Measurements from ENCODE around the gene KCTD12. TPM values are rescaled to one million over a fixed set of nuclear protein-coding genes. Genes with fewer than 3 reads are reported as not detected.

The KCTD12 gene
- polyA plus RNA-seq, 3 donors: 30.9 to 67.1 (median 31.2) TPM

DNA sequence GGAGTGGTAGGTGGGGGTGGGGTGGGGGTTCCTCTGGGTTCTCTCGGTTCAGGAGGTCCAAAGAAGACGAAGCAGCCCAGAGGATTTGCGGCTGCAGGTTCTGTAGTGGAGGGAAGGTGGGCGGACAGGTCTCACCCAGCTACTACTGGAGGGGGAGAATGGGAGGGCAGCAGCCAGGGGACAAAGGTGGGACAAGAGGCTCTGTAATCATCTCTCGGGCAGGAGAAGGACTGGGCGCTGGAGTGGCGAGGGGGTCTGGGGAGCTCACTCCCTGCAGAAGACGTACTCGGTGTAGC lies 1.4 kb downstream of the KCTD12 start:
- H3K4me1 Mint-ChIP-seq: peaks cover 39% of the 10 kb centered on the region
- H3K79me2 ChIP-seq (ENCODE audit: insufficient read depth, low read length): peaks cover 60% of the 10 kb centered on the region
- H3K4me3 Mint-ChIP-seq: peak overlapping the region; percentile 98 to 99
- intact Hi-C loops (cut with micrococcal nuclease): loop anchor here (5.0 to 10.0 kb wide), 8 partner anchors 33 to 440 kb away; partner anchors contain the start of genes CLN5 (in 2 of the 2) and MYCBP2 (in 1 of the 2)
- H3K27ac ChIP-seq (ENCODE audit: low read depth in 1 of 2, low read length in 2 of 2): peak overlapping the region; percentile 96
- peak overlapping the region; percentile 75 for H2AFZ ChIP-seq (ENCODE audit: insufficient read depth, low read depth, low read length, poor library complexity, severe bottlenecking)
- H3K27ac Mint-ChIP-seq: peak overlapping the region; percentile 96 to 99 (median 97)
- TF ChIP-seq, protein P1, sequence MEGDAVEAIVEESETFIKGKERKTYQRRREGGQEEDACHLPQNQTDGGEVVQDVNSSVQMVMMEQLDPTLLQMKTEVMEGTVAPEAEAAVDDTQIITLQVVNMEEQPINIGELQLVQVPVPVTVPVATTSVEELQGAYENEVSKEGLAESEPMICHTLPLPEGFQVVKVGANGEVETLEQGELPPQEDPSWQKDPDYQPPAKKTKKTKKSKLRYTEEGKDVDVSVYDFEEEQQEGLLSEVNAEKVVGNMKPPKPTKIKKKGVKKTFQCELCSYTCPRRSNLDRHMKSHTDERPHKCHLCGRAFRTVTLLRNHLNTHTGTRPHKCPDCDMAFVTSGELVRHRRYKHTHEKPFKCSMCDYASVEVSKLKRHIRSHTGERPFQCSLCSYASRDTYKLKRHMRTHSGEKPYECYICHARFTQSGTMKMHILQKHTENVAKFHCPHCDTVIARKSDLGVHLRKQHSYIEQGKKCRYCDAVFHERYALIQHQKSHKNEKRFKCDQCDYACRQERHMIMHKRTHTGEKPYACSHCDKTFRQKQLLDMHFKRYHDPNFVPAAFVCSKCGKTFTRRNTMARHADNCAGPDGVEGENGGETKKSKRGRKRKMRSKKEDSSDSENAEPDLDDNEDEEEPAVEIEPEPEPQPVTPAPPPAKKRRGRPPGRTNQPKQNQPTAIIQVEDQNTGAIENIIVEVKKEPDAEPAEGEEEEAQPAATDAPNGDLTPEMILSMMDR (IDR thresholded peaks at IDR 0.05): no peak
- peaks cover 2 to 5% (median 5%) of the 10 kb centered on the region in 3 donors for H3K27me3 Mint-ChIP-seq (ENCODE audit: low read depth in 3 of 3)
- H3K4me2 ChIP-seq (replicated peaks; ENCODE audit: extremely low read depth, low read length, poor library complexity, severe bottlenecking): peak overlapping the region; percentile 85
- peak overlapping the region; percentile 86 for H3K9ac ChIP-seq (ENCODE audit: insufficient read depth, low read length, poor library complexity, severe bottlenecking)
- H3K4me1 ChIP-seq (ENCODE audit: control insufficient read depth in 1 of 2, insufficient read depth in 2 of 2, low read length in 2 of 2): peaks cover 16 to 35% of the 10 kb centered on the region in 2 donors
- H3K36me3 Mint-ChIP-seq: peaks cover 11 to 27% of the 10 kb centered on the region in 2 donors
- H3K27me3 ChIP-seq (ENCODE audit: control insufficient read depth in 2 of 2, insufficient read depth in 2 of 2, low read length in 2 of 2): peaks cover 0 to 2% of the 10 kb centered on the region in 2 donors
- H4K20me1 ChIP-seq (ENCODE audit: insufficient read depth, low read length): peaks cover 22% of the 10 kb centered on the region
- no peak for DNase-seq
- WGBS (ENCODE audit: insufficient coverage): 0% methylated on average over 5 of the region's 9 CpGs
- H3K9me3 ChIP-seq (replicated peaks in 1 of 2; ENCODE audit: control insufficient read depth in 1 of 2, insufficient read depth in 1 of 2, low read length in 2 of 2): no peaks in the 10 kb centered on the region
- no peaks in the 10 kb centered on the region for H3K9me3 Mint-ChIP-seq
- H3K4me3 ChIP-seq (replicated peaks in 1 of 3; ENCODE audit: low read depth in 2 of 3, low read length in 3 of 3): peak overlapping the region; percentile 91 to 97 (median 96)
- peaks cover 0 to 5% of the 10 kb centered on the region in 2 donors for H3K36me3 ChIP-seq (replicated peaks in 1 of 2; ENCODE audit: control insufficient read depth in 1 of 2, insufficient read depth in 2 of 2, low read length in 2 of 2)

DNA sequence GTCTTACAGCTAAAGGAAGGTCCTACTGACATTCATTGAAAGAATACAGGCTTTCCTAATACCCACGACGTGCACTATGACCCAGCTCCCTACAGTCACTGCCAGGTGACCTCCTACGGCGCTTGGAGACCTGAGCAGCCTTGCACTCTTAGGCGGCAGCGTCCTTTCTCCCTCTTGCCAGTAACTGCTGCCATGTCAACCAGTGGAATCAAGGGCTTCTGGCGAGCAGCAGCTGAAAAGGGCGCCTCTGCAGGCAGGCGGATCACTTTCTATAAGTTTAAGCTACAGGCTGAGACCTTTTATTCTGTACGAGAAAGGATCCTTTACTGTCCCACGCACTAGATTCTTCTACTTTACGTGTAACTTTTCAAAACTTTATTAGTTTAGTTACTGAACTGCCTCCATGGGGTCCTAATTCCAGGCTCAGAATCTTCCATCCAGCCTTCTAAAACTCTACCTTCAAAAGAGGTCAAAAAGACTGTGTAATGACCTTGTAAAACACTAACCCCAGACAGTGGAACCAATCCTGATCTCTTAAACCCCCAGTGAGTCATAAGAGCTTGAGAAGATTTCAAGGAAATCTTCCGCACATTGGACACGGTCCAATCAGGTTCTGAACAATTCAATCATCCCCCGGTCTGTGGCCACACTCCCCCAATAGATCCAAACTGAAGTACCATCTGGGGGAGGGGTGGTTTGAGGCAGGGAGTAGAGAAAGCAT lies 1.9 kb downstream of the KCTD12 start:
- H3K79me2 ChIP-seq (ENCODE audit: insufficient read depth, low read length): peaks cover 60% of the 10 kb centered on the region
- no peaks in the 10 kb centered on the region for H3K9me3 ChIP-seq (replicated peaks in 1 of 2; ENCODE audit: control insufficient read depth in 1 of 2, insufficient read depth in 1 of 2, low read length in 2 of 2)
- TF ChIP-seq, protein P1 (IDR thresholded peaks at IDR 0.05): no peak
- peaks cover 0 to 5% of the 10 kb centered on the region in 2 donors for H3K36me3 ChIP-seq (replicated peaks in 1 of 2; ENCODE audit: control insufficient read depth in 1 of 2, insufficient read depth in 2 of 2, low read length in 2 of 2)
- peak; percentile 45 to 76 (median 72) for DNase-seq
- Mint-ChIP-seq H3K27ac (peak overlapping the region; percentile 96 to 99 (median 97)), H3K4me1 (peaks cover 42% of the 10 kb centered on the region), H3K9me3 (no peaks in the 10 kb centered on the region), H3K27me3 (ENCODE audit: low read depth in 3 of 3) (peaks cover 2 to 5% (median 3%) of the 10 kb centered on the region in 3 donors), H3K36me3 (peaks cover 10 to 27% of the 10 kb centered on the region in 2 donors), H3K4me3 (peak overlapping the region; percentile 98 to 99)
- peak overlapping the region; percentile 75 for H2AFZ ChIP-seq (ENCODE audit: insufficient read depth, low read depth, low read length, poor library complexity, severe bottlenecking)
- 44% methylated on average over 8 of the region's 15 CpGs for WGBS (ENCODE audit: insufficient coverage)
- H3K4me2 ChIP-seq (replicated peaks; ENCODE audit: extremely low read depth, low read length, poor library complexity, severe bottlenecking): peak overlapping the region; percentile 85
- no peaks in the 10 kb centered on the region for H3K27me3 ChIP-seq (ENCODE audit: control insufficient read depth in 2 of 2, insufficient read depth in 2 of 2, low read length in 2 of 2)
- intact Hi-C loops (cut with micrococcal nuclease): loop anchor here (5.0 to 10.0 kb wide), 5 partner anchors 53 to 440 kb away; partner anchors contain the start of genes CLN5 (in 1 of the 2) and MYCBP2 (in 1 of the 2)
- peaks cover 22% of the 10 kb centered on the region for H4K20me1 ChIP-seq (ENCODE audit: insufficient read depth, low read length)
- H3K9ac ChIP-seq (ENCODE audit: insufficient read depth, low read length, poor library complexity, severe bottlenecking): peak overlapping the region; percentile 86
- peaks cover 19 to 39% of the 10 kb centered on the region in 2 donors for H3K4me1 ChIP-seq (ENCODE audit: control insufficient read depth in 1 of 2, insufficient read depth in 2 of 2, low read length in 2 of 2)
- peak overlapping the region; percentile 96 for H3K27ac ChIP-seq (ENCODE audit: low read depth in 1 of 2, low read length in 2 of 2)
- peak overlapping the region; percentile 91 to 97 (median 96) for H3K4me3 ChIP-seq (replicated peaks in 1 of 3; ENCODE audit: low read depth in 2 of 3, low read length in 3 of 3)
